Measurements from ENCODE around the gene POLR2B. TPM values are rescaled to one million over a fixed set of nuclear protein-coding genes. Genes with fewer than 3 reads are reported as not detected.

Gene POLR2B
- total RNA-seq, 1 donor from 2014 or later = 73.0 TPM

DNA sequence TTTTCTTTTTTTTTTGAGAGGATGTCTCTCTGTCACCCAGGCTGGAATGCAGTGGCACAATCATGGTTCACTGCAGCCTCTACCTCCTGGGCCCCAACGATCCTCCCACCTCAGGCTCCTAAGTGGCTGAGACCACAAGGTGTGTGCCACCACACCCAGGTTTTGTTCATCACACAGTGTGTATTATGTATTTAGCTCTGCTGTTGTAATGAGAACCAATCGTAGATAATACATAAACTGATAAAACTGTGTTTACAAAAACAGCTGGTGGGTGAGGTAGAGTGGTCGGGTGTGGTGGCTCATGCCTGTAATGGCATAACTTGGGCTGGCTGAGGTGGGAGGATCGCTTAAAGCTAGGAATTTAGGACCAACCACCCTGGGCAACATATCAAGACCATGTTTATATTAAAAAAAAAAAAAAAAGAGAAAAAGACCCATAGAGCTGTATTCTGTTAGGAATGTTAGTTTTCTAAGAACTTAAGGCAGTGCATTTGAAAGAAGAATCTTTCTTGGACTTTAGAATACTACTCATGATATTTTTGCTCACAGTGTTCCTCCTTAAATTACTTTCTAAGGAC is 34.9 kb downstream of the POLR2B start:
- H3K36me3 ChIP-seq = peaks cover 98% of the 10 kb centered on the region
- no peak for DNase-seq
- H3K9me3 ChIP-seq (replicated peaks) = no peaks in the 10 kb centered on the region
- H3K4me1 ChIP-seq = peaks cover 5% of the 10 kb centered on the region
- TF ChIP-seq, protein P1, sequence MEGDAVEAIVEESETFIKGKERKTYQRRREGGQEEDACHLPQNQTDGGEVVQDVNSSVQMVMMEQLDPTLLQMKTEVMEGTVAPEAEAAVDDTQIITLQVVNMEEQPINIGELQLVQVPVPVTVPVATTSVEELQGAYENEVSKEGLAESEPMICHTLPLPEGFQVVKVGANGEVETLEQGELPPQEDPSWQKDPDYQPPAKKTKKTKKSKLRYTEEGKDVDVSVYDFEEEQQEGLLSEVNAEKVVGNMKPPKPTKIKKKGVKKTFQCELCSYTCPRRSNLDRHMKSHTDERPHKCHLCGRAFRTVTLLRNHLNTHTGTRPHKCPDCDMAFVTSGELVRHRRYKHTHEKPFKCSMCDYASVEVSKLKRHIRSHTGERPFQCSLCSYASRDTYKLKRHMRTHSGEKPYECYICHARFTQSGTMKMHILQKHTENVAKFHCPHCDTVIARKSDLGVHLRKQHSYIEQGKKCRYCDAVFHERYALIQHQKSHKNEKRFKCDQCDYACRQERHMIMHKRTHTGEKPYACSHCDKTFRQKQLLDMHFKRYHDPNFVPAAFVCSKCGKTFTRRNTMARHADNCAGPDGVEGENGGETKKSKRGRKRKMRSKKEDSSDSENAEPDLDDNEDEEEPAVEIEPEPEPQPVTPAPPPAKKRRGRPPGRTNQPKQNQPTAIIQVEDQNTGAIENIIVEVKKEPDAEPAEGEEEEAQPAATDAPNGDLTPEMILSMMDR (IDR thresholded peaks at IDR 0.05; ENCODE audit: borderline replicate concordance) = no peak
- no peak overlapping the region for H3K4me3 ChIP-seq
- H3K27me3 ChIP-seq (ENCODE audit: low read depth) = no peaks in the 10 kb centered on the region
- no peak overlapping the region for H3K27ac ChIP-seq (replicated peaks)
- intact Hi-C loops (cut with micrococcal nuclease) = no loop called here

DNA sequence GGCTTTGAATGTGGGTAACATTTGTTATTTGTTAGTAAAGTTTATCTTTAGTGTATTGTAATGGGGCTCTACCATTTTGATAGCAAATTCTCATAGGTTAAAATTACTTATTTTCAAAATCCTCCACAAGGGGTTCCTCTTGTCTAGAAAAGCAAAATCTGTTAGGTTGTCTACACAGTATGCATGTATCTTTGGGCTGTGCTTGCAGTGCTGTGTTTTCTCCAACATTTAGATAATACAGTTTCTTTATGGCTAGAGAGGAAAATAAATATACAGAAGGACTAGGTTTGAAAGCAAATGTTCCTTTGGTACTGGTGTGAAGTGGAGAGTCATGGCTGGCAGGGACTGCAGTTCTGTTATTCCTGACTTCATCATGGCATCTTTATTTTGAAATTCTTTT is 40.3 kb downstream of the POLR2B start:
- Histone ChIP-seq H3K9me3 (replicated peaks) (no peaks in the 10 kb centered on the region), H3K27ac (replicated peaks) (peak overlapping the region; percentile 45), H3K36me3 (peaks cover 81% of the 10 kb centered on the region), H3K4me1 (peaks cover 34% of the 10 kb centered on the region), H3K27me3 (ENCODE audit: low read depth) (no peaks in the 10 kb centered on the region), H3K4me3 (no peak overlapping the region)
- TF ChIP-seq, protein P1 (IDR thresholded peaks at IDR 0.05; ENCODE audit: borderline replicate concordance) = peak; percentile 22
- intact Hi-C loops (cut with micrococcal nuclease) = no loop called here
- no peak for DNase-seq

DNA sequence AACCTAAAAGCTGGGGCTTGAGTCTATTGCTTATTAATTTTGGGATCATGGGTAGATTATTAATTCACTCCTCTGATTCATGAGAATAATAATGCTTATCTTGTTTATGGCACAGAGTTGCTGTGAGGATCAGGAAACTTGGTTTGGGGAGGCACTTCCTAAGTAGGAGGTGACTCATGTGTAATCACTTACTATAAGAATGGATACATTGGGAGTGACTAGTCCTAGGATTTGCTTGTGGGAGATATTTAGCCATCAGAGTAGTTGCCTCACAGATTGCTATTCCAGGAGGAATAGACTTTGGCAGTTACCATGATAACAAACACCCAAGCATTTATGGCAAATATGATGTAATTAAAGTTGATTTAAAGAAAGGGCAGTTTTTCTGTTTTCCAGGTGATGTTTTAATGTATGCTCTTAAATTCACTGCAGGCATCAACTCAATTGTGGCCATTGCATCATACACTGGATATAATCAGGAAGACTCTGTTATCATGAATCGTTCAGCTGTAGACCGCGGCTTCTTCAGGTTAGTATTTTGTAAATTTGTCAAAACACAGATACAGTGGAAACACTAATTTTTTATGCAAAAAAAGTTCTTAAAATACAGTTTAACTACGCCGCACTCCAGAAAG is 41.9 kb downstream of the POLR2B start:
- H3K27me3 ChIP-seq (ENCODE audit: low read depth) = no peaks in the 10 kb centered on the region
- intact Hi-C loops (cut with micrococcal nuclease) = no loop called here
- no peak overlapping the region for H3K4me3 ChIP-seq
- peaks cover 81% of the 10 kb centered on the region for H3K36me3 ChIP-seq
- H3K4me1 ChIP-seq = peaks cover 34% of the 10 kb centered on the region
- no peaks in the 10 kb centered on the region for H3K9me3 ChIP-seq (replicated peaks)
- H3K27ac ChIP-seq (replicated peaks) = peak overlapping the region; percentile 45
- TF ChIP-seq, protein P1 (IDR thresholded peaks at IDR 0.05; ENCODE audit: borderline replicate concordance) = no peak
- DNase-seq = no peak

DNA sequence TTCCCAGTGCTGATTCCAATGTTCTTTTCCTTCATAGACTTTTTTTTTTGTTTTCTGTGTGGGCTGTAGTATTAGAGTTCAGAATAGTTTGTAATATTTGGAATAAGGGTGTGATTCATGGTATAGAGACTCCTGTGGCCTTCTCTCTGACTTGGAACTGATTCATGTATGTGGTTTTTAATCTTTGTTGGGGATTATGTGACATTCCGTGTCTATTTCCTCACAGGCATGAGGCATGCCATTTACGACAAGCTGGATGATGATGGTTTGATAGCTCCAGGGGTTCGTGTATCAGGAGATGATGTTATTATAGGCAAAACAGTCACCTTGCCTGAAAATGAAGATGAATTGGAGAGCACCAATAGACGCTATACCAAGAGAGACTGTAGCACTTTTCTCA is 44.4 kb downstream of the POLR2B start:
- Histone ChIP-seq H3K27ac (replicated peaks) (no peak overlapping the region), H3K9me3 (replicated peaks) (no peaks in the 10 kb centered on the region), H3K36me3 (peaks cover 82% of the 10 kb centered on the region), H3K4me3 (no peak overlapping the region), H3K4me1 (peaks cover 34% of the 10 kb centered on the region), H3K27me3 (ENCODE audit: low read depth) (no peaks in the 10 kb centered on the region)
- TF ChIP-seq, protein P1 (IDR thresholded peaks at IDR 0.05; ENCODE audit: borderline replicate concordance) = no peak
- intact Hi-C loops (cut with micrococcal nuclease) = no loop called here
- DNase-seq = no peak

DNA sequence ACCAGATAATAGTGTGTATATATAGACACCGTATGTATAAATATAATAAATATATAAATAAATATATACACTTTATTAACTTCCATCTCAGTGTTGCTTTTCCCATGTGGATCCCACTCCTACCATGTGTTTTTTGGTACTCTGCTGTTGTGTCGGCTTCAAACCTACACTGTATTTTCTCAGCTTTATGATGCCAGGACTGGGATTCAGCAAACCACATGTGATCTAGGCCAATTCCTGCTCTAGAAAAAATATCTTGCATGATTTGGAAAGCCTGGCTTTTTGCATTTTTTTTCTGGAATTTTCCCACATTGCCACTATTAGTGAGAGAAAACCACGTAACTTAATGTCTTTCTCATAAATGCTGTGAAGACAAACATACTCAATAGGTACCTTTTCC is 55.8 kb downstream of the POLR2B start:
- Histone ChIP-seq H3K9me3 (replicated peaks) (no peaks in the 10 kb centered on the region), H3K27me3 (ENCODE audit: low read depth) (no peaks in the 10 kb centered on the region), H3K4me3 (no peak overlapping the region), H3K4me1 (peaks cover 14% of the 10 kb centered on the region), H3K27ac (replicated peaks) (no peak overlapping the region), H3K36me3 (peaks cover 79% of the 10 kb centered on the region)
- TF ChIP-seq, protein P1 (IDR thresholded peaks at IDR 0.05; ENCODE audit: borderline replicate concordance) = no peak
- no peak for DNase-seq
- intact Hi-C loops (cut with micrococcal nuclease) = loop anchor here (10.0 kb wide), 1 partner anchor 250 kb away; no protein-coding TSS in a partner anchor

Measured in left ventricle myocardium inferior (tissue), 1 donor.